ENCODE results near the gene CGRRF1.

Gene CGRRF1

DNA sequence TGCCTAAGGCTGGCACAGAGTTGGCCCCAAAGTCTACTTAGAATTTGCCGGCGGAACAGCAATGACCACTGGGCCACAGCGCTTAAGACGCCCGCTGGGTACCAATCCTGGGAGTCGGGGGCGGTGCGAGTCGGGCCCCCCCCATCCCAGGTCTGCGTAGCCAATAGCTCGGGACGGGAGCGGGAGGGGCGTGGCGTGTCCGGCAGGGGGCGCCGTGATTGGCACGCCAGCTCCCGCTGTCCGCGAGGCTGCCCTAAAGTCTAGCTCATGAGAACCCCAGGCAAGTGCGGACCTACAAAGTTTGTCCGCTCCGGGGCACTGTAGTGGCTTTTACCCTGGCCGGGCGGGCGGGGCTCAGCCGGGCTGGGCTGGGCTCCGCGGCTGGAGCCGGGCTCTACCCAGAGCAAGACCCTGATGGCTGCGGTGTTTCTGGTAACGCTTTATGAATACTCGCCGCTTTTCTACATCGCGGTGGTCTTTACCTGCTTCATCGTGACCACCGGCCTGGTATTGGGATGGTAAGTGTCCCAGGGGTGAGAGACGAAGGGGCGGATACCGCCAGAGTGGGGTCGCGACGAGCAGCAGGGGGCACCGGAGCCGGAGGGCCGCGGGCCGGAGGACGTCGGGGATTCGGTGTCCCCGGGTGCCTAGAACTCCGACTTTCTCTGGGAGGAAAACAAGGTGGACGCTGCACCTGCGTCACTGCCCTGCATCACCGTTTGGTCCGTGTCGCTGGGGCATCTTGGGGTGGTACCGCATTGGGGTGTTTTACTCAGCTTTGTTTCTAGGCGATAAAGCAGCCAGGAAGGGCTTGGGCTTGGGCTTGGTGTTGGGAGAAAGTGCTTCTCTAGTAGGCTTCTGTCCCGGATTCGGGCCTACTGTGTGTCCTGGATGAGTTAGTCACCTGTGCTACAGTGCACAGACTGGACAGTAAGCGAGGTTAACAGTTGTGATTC is at the start of gene CGRRF1:
Gene CGRRF1 (plus strand): TSS at position 361 of the 956 bp plus-strand sequence. CDS start 54 bp downstream, at position 415.
- DNase-seq: peak; percentile 98

DNA sequence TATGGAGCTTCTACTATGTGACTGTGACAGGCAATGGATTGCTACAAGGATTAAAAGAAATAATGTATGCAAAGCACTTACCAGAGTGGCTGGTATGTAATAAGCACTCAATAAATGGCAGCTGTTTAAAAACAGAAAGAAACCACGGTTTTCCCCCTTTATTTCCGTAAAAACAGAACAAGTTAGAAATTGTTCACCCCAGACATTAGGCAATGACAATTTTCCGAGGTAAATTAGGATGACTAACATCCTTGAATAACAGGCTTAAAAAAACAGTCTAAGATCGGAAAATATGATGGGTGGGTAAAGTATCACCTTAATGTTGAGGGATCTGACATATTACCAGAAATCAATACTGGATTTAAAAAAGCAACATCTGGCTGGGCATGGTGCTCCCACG is 47.7 kb upstream of the CGRRF1 start:
- DNase-seq: no peak

GRCh38 chr14:54465654-54466053 is 44.1 kb upstream of the CGRRF1 start:
- DNase-seq: no peak

- DNase-seq: no peak
These were observed 42.4 kb upstream of the CGRRF1 start for GRCh38 chr14:54467280-54467679.

DNA sequence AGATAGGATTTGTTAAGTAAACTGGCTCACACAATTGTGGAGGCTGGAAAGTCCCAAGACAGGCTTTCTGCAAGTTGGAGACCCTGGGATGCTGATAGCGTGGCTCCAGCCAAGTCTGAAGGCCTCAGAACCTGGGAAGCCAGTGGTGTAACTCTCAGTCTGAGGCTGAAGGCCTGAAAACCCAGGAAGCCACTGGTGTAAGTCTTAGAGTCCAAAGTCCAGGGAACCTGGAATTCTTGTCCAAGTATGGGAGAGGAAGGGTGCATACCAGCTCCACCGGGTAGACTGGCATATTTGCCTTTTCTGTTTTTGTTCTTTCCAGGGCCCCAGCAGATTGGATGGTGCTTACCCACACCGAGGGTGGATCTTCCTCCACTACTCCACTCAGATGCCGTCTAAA is 39.0 kb upstream of the CGRRF1 start:
- no peak for DNase-seq

GRCh38 chr14:54471641-54472040 is 38.1 kb upstream of the CGRRF1 start:
- DNase-seq: no peak

DNA sequence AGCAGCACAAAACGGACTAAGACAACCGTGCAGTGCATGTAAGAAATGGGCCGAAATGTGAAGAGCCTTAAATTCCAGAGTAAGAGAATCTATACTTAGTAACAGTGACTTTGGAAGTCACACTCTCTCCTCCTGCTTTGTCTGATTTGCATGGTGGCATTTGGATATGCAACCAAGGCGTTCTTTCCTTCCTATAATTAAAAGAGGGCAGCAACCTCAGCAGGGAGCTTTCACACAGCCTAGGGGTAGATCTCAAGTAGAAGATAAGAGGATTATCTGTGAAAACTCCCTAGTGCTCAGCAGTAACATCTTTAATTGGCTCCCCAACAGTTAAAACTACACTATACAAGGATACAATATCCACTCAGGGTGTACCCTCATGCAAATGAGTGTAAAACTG is 37.4 kb upstream of the CGRRF1 start:
- no peak for DNase-seq

GRCh38 chr14:54474232-54474793 is 35.4 kb upstream of the CGRRF1 start:
- no peak for DNase-seq

GRCh38 chr14:54475187-54475899 is 34.4 kb upstream of the CGRRF1 start:
- no peak for DNase-seq

DNA sequence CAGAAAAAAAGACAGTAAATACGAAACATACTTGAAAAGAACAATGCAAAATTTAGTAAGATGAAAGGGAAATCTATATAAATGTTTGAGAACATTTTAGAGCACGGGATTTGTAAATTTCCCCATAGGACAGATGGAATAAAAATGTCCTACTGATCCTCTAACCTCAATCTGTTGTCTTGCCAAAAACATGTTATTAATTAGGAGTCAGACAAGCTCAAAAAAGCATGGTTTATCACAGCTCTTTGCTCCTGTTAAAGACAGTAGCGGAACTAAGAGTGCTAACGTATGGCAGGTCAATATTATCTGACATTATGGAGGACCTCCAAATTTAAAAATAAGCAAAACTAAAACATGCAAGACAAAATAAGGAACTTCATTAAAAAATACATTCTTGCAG is 33.8 kb upstream of the CGRRF1 start:
- DNase-seq: no peak

DNA sequence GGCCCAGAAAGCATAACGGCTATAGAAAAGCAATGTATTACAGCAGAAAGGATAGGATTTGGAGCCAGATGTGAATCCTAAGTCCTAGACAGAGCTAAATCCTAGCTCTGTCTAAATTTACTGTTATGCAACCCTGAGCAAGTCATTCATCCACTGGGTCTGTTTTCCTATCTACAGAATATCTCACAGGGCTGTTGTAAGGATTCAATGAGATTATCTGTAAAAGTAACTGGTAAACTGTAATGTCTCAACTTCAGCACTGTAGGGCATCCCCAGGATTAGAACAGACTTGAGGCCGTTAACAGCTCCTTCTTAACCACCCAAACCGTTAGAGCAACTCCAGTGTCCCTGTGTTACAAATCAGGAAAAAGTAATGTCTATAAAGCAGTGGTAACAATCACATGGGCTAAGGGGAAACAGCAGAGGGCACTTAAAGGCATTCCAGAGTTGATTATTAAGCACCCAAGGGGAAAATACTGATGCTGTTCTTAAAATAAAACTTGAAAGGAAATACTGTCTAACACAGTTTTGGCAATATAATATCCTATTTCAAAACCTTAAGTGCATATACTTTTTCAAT is 31.0 kb upstream of the CGRRF1 start:
- DNase-seq: no peak

DNA sequence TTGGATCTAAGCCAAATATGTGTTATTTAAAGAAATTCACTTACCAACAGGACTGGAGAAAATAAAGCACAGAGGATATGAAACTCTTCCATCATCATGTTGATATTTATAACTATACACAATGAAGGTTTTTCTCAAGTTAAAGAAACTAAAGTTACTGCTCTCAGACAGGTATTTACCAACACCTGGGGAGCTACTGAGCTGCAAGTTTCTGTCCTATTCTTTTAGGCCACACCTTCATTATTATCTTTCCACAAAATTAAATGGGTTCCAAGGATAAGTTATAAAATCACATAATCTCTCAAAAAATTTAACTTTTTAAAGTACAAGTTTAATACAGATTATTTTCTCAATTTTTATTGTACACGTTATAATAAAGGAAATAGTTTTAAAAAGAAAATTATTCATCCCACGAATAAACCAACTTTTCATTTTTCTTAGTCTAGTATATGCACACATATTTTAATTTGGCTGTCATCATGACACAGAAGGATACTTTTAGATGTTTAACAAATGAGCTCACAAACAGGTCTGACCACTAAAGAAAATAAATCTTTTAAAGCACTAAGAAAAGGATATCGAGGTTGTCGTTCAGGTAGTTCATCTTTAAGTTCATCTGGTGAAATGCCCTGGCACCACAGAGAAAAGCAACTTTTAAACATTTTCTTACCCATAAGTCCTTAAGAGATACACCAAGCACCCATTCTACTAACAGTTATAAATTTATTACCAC is 28.7 kb upstream of the CGRRF1 start:
- DNase-seq: no peak

GRCh38 chr14:54481695-54482094 is 28.0 kb upstream of the CGRRF1 start:
- DNase-seq: no peak

GRCh38 chr14:54483073-54483745 is 26.5 kb upstream of the CGRRF1 start:
- no peak for DNase-seq

- no peak for DNase-seq
These were observed 25.9 kb upstream of the CGRRF1 start for GRCh38 chr14:54483846-54484245.

DNA sequence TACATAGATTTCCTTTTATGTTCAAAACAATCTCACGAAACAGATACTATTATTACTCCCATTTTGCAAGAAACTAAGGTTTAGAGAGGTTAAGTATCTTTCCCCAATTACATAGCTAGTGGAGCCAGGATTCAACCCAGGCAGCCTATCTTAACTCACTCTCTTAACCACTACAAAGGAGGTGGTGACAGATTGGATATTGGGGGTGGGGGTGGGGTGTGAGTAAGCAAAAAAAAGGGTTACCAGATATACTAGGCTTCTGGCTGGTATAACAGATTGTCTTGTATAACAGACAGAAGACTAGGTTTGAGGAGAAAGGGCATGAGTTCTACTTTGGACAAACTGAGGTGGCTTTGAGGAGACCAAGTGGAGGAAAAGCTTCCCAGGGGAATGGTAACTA is 23.0 kb upstream of the CGRRF1 start:
- no peak for DNase-seq

DNA sequence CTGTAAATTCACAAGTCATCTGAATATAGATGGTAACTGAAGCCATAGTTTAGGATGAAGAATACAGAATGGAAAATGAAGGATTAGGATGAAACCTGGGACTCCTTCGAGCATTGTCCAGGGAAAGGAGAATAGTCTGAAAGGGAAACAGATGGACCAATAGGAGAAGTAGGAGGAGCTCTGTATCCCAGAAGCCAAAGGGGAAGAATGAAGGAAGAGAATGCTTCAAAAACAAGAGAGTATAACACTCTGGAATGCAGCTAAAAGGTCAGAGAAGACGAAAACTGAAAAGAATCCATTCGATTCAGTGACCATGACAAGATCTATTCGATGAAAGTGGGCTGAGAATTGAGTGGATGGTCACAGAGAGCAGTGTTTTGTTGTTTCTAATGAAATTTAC is 21.9 kb upstream of the CGRRF1 start:
- DNase-seq: no peak

- no peak for DNase-seq
These were observed 21.4 kb upstream of the CGRRF1 start for GRCh38 chr14:54488318-54488645.

GRCh38 chr14:54488646-54489317 is 20.9 kb upstream of the CGRRF1 start, which contains the start of gene GMFB:
Gene GMFB (minus strand): TSS chr14:54488980. CDS start chr14:54488927, 53 bp downstream.
- peak; percentile 86 for DNase-seq

DNA sequence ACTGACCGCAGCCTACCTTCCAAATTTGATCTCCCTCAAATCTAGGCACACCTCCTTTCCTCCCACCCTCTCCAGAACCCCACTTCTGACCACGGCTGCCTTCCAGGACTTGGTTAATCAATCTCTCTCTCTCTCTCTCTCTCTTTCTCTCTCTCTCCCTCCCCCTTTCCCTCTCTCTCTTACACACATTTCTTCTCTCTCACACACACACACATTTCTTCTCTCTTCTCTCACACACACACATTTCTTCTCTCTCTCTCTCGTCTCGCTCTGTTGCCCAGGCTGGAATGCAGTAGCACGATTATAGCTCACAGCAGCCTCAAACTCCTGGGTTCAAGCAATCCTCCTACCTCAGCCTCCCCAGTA is 20.4 kb upstream of the CGRRF1 start:
- no peak for DNase-seq

GRCh38 chr14:54489731-54490444 is 19.8 kb upstream of the CGRRF1 start:
- DNase-seq: no peak
